ENCODE results near the gene SCRN2.
A peak's percentile ranks its signal among the peaks of the same experiment; 100 is the strongest.

The SCRN2 gene

GRCh38 chr17:47810200-47810821, 30.8 kb downstream of the SCRN2 start:
- TF ChIP-seq CTCF (IDR thresholded peaks at IDR 0.05; ENCODE audit: control extremely low read depth, extremely low read depth, low read depth, missing control alignments), result no peak
- CTCF ChIA-PET, result interaction anchor here (1.2 kb wide), 1 partner anchor 81 kb away, joined by 4 read pairs; no protein-coding TSS in a partner anchor
- peak; percentile 66 for DNase-seq (ENCODE audit: extremely low spot score)
- POLR2A ChIA-PET, result no interaction called here

- TF ChIP-seq CTCF (IDR thresholded peaks at IDR 0.05; ENCODE audit: control extremely low read depth, extremely low read depth, low read depth, missing control alignments), result no peak
- POLR2A ChIA-PET, result no interaction called here
- CTCF ChIA-PET, result no interaction called here
- no peak for DNase-seq (ENCODE audit: extremely low spot score)
Observed at GRCh38 chr17:47808830-47809480, 32.1 kb downstream of the SCRN2 start.

GRCh38 chr17:47808036-47808829, 32.8 kb downstream of the SCRN2 start:
- ChIA-PET POLR2A (no interaction called here), CTCF (interaction anchor here (0.6 kb wide), 1 partner anchor 109 kb away, joined by 3 read pairs; no protein-coding TSS in a partner anchor)
- no peak for DNase-seq (ENCODE audit: extremely low spot score)
- no peak for TF ChIP-seq CTCF (IDR thresholded peaks at IDR 0.05; ENCODE audit: control extremely low read depth, extremely low read depth, low read depth, missing control alignments)

GRCh38 chr17:47807421-47807820, 33.7 kb downstream of the SCRN2 start:
- DNase-seq (ENCODE audit: extremely low spot score), result no peak
- no peak for TF ChIP-seq CTCF (IDR thresholded peaks at IDR 0.05; ENCODE audit: control extremely low read depth, extremely low read depth, low read depth, missing control alignments)
- POLR2A ChIA-PET, result no interaction called here
- CTCF ChIA-PET, result interaction anchor here (0.6 to 1.0 kb wide), 2 partner anchors 22 to 108 kb away, joined by 3 to 4 read pairs; no protein-coding TSS in a partner anchor

GRCh38 chr17:47806913-47807255, 34.2 kb downstream of the SCRN2 start:
- no peak for TF ChIP-seq CTCF (IDR thresholded peaks at IDR 0.05; ENCODE audit: control extremely low read depth, extremely low read depth, low read depth, missing control alignments)
- ChIA-PET CTCF (interaction anchor here (1.0 kb wide), 1 partner anchor 22 kb away, joined by 4 read pairs; no protein-coding TSS in a partner anchor), POLR2A (no interaction called here)
- DNase-seq (ENCODE audit: extremely low spot score), result no peak

- CTCF ChIA-PET, result interaction anchor here (1.0 kb wide), 1 partner anchor 21 kb away, joined by 4 read pairs; no protein-coding TSS in a partner anchor
Observed at GRCh38 chr17:47806026-47806912, 34.8 kb downstream of the SCRN2 start.

More at GRCh38 chr17:47806026-47806912, 34.8 kb downstream of the SCRN2 start:
- no peak for DNase-seq (ENCODE audit: extremely low spot score)
- no peak for TF ChIP-seq CTCF (IDR thresholded peaks at IDR 0.05; ENCODE audit: control extremely low read depth, extremely low read depth, low read depth, missing control alignments)
- POLR2A ChIA-PET, result no interaction called here

Data from GM10248 (cell line).